NOMO-1 (cell line): ENCODE measurements around the gene CLIP2.
A peak's percentile ranks its signal among the peaks of the same experiment; 100 is the strongest.
"Not testable (repeated sequence)": the region's sequence is repeated elsewhere in the genome, so short reads cannot be mapped to it uniquely, and the experiment has no call there.

ENCODE experiments used
- DNase-seq, 2 experiments: peaks; one replicate each; lab custom pipeline; 2025; ENCODE audit not compliant: unreplicated experiment in 2 of 2; lab: John Stamatoyannopoulos, UW

The CLIP2 gene

GRCh38 chr7:74401137-74401859 is 112.1 kb downstream of the CLIP2 start:
- peak; percentile 65 to 84 for DNase-seq

DNA sequence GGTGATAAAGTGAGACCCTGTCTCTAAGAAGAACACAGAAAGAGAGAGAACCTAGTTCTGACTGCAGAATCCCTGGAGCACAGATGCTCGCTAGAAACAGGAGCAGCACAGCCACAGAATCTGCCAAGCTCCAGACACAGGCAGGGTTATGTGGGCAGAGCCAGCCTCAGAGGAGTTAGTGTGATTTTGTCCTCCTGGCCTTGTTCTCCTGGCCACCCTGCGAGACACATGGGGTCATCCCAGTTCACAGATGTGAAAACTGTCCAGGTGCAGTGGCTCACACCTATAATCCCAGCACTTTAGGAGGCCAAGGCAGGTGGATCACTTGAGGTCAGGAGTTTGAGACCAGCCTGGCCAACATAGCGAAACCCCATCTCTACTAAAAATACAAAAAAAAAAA is 113.5 kb downstream of the CLIP2 start:
- DNase-seq, result not testable (repeated sequence)

- no peak for DNase-seq
These were observed 114.5 kb downstream of the CLIP2 start for GRCh38 chr7:74403521-74404387.

DNA sequence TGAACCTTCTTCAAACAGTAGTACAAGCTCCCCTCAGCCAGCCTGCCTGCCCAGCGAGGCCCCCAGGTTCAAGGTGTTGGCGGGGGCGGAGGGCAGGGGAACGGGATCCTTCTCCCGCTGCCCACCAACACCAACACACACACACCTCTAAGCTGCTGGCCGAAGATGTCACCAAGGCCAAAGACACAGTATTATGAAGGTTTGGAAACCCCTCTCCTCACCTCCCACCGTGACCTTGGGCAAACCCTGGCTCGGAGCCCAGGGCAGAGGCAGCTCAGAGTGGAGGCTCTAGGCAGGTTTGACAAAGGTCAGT is 115.1 kb downstream of the CLIP2 start:
- no peak for DNase-seq

DNA sequence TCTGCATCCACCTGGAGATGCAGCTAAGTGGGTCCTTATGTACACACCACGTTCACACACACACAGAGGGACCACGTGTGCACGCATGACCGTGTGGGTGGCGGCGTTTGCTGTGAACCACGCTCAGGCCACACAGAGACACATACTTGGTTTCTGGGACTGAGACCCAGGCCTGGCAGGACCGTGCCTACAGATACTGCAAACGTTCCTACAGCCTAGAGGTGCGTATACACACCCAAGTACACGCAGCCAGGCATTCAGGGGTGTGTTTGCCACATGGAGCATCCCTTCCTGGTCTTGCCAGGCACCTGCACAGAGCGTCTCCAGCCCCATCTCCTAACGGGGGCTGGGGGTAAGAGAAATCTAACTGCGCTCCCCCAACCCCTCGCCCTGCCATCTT is 115.5 kb downstream of the CLIP2 start:
- no peak for DNase-seq

DNA sequence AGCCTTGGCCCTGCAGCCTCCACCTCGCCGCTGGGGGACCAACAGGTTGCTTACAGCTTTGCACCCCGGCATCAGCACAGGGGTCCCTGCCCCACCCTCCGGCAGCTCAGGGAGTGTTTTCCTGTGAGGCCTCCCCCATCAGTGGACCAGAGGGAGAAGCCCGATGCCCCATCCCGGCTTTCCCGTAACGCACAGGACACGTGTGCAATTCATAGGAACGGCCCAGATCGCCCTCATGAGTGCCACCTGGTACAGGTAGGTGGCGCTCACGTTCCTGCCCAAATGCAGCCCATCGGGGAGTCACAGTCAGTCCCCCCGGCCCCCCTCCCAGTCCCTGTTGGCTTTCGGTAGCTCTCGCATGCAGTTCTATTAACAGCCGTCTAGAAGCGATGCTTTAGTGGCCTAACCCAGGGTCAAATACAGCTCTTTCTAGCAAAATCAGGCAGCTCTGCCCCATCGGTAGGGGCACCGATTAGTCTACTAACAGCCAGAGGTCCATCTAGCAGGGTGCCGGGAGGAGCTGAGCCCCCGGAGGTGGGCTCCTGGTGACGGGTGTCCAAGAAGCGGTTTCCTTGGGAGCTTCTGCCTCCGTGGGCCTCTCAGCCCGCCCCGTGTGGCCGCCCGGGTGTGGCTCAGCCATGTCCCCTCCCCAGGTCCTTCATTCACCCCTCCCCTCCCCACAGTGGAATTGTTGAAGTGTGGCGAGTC is 116.1 kb downstream of the CLIP2 start:
- peak; percentile 76 to 82 for DNase-seq

GRCh38 chr7:74405899-74406512 is 116.8 kb downstream of the CLIP2 start:
- peak; percentile 83 to 91 for DNase-seq

DNA sequence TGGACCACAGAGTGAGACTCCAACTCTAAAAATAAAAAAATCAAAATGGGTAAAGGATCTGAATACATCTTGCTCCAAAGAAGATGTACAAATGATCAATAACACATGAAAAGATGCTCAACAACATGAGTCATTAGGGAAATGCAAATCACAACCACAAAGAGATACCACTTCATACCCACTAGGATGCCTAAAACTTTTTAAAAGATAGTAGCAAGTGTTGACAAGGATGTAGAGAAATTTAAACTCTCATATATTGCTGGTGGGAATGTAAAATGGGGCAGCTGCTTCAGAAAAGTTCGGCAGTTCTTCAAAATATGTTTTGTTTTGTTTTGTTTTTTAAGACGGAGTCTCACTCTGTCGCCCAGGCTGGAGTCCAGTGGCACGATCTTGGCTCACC is 118.8 kb downstream of the CLIP2 start:
- no peak for DNase-seq

GRCh38 chr7:74409571-74409970 is 120.4 kb downstream of the CLIP2 start:
- no peak for DNase-seq

DNA sequence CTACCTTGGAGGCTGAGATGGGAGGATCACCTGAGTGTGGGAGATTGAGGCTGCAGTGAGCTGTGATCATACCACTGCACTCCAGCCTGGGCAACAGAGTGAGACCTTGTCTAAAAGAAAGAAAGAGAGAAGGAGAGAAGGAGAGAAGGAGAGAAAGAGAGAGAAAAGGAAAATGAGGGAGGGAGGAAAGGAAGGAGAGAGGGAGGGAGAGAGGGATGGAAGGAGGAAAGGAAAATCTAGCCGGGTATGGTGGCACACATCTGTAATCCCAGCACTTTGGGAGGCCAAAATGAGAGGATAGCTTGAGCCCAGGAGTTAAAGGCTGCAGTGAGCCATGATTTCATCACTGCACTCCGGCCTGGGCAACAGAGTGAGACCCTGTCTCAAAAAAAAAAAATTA is 121.6 kb downstream of the CLIP2 start:
- DNase-seq, result no peak

DNA sequence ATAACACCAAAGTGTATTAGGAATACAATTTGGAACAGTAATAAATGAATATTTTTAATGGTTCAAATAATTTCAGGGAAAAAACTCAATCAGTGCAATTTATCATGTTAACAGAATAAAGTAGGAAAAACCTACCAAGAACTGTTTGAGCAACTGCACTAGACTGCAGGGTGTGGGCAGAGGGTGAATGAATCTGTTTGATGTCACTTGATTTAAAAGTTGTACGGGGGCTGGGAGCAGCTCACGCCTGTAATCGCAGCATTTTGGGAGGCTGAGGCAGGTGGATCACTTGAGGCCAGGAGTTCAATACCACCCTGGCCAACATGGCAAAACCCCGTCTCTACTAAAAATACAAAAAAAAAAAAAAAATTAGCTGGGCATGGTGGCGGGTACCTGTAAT is 122.4 kb downstream of the CLIP2 start:
- DNase-seq, result not testable (repeated sequence)

GRCh38 chr7:74412056-74412455 is 122.8 kb downstream of the CLIP2 start:
- DNase-seq, result peak; percentile 57 to 60

GRCh38 chr7:74412603-74413002 is 123.4 kb downstream of the CLIP2 start:
- no peak for DNase-seq

- DNase-seq, result not testable (repeated sequence)
These were observed 125.6 kb downstream of the CLIP2 start for GRCh38 chr7:74414595-74415333.

- peak; percentile 67 to 78 for DNase-seq
These were observed 128.3 kb downstream of the CLIP2 start for GRCh38 chr7:74417419-74417971.

GRCh38 chr7:74418076-74418475 is 128.9 kb downstream of the CLIP2 start:
- no peak for DNase-seq

DNA sequence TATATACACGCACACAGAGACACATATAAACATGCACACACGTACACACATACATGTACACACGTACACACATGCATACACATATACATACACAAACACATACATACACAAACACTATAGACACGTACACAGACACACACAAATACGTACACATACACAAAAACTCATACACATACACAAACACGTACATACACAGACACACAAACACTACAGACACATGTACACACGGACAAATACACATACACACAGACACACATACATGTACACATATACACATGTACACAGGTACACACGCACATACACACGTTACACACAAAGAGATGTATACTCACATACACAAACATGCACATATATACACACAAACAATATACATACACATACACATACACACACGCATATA is 129.3 kb downstream of the CLIP2 start:
- no peak for DNase-seq

- not testable (repeated sequence) for DNase-seq
These were observed 130.0 kb downstream of the CLIP2 start for GRCh38 chr7:74419232-74419631.

DNA sequence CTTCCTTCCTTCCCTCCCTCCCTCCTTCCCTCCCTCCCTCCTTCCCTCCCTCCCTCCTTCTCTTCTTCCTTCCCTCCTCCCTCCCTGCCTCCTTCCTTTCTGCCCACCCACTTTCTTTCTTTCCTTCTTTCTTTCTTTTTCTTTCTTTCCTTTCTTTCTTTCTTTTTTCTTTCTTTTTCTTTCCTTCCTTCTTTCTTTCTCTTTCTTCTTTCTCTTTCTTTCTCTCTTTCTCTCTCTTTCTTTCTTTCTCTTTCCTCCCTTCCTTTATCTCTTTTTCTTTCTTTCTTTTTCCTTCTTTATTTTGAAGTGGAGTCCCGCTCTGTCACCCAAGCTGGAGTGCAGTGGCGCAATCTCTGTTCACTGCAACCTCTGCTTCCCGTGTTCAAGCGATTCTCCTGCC is 130.8 kb downstream of the CLIP2 start:
- no peak for DNase-seq

- no peak for DNase-seq
These were observed 135.2 kb downstream of the CLIP2 start for GRCh38 chr7:74424291-74424880.
